Central memory CD8-positive, alpha-beta T cell (primary cell): Measurements from ENCODE around the gene UGDH.
"Not testable (repeated sequence)": the region's sequence is repeated elsewhere in the genome, so short reads cannot be mapped to it uniquely, and the experiment has no call there.

Source experiments
- ATAC-seq: fragments of 150-1000 bp; cut with Tn5 transposase; replicated peaks from 2 replicates; pipeline ENCODE4 v1.10.0; 2022; ENCODE audit warnings: mild to moderate bottlenecking, moderate FRiP score, moderate number of reproducible peaks; ENCODE audit not compliant: poor library complexity, severe bottlenecking; ENCODE audit errors: extremely low read depth
- DNase-seq, 2 donors: peaks; one replicate each; pipeline ENCODE4 v3.0.0; 2021; ENCODE audit warnings: low spot score in 2 of 2
- H3K27ac Mint-ChIP-seq: one replicate; pipeline ENCODE4 v1.8.0; 2022; ENCODE audit warnings: low read depth, mild to moderate bottlenecking, moderate library complexity, mixed read lengths
- H3K27me3 Mint-ChIP-seq: one replicate; pipeline ENCODE4 v1.8.0; 2022; ENCODE audit warnings: mixed read lengths
- H3K36me3 Mint-ChIP-seq: one replicate; pipeline ENCODE4 v1.8.0; 2022; ENCODE audit warnings: mild to moderate bottlenecking, moderate library complexity, mixed read lengths; ENCODE audit not compliant: insufficient read depth
- H3K4me1 Mint-ChIP-seq: one replicate; pipeline ENCODE4 v1.8.0; 2022; ENCODE audit warnings: mixed read lengths
- H3K4me3 Mint-ChIP-seq: one replicate; pipeline ENCODE4 v1.8.0; 2022; ENCODE audit warnings: mild to moderate bottlenecking, moderate library complexity, mixed read lengths
- H3K9me3 Mint-ChIP-seq: one replicate; pipeline ENCODE4 v1.8.0; 2022; ENCODE audit warnings: mixed read lengths

Gene UGDH

DNA sequence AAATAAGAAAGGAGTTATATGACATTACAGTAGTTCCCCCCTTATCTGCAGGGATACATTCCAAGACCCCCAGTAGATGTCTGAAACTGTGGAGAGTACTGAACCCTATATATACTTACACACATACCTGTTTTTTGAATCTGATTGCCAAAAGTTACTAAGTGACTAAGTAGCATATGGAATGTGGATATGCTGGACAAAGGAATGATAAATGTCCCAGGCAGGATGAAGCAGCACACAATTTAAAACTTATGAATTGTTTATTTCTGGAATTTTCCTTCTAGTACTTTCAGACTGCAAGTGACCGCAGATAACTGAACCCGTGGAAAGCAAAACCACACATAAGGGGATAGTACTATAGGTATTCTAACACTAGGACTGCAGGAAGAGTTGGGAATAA is 22.7 kb downstream of the UGDH start:
- peaks cover 54% of the 10 kb centered on the region for H3K36me3 Mint-ChIP-seq
- ATAC-seq, result no peak
- no peaks in the 10 kb centered on the region for H3K9me3 Mint-ChIP-seq
- H3K4me3 Mint-ChIP-seq, result no peak overlapping the region
- H3K27me3 Mint-ChIP-seq, result no peaks in the 10 kb centered on the region
- H3K4me1 Mint-ChIP-seq, result no peaks in the 10 kb centered on the region
- no peak for DNase-seq
- H3K27ac Mint-ChIP-seq, result no peak overlapping the region

GRCh38 chr4:39502664-39503035 is 24.6 kb downstream of the UGDH start:
- H3K4me1 Mint-ChIP-seq, H3K9me3 Mint-ChIP-seq, H3K4me3 Mint-ChIP-seq, H3K27ac Mint-ChIP-seq, H3K27me3 Mint-ChIP-seq, ATAC-seq, DNase-seq: not testable (repeated sequence)
- peaks cover 45% of the 10 kb centered on the region for H3K36me3 Mint-ChIP-seq

GRCh38 chr4:39502019-39502663 is 25.1 kb downstream of the UGDH start:
- Mint-ChIP-seq H3K4me3 (no peak overlapping the region), H3K9me3 (no peaks in the 10 kb centered on the region), H3K36me3 (peaks cover 42% of the 10 kb centered on the region), H3K27me3 (no peaks in the 10 kb centered on the region), H3K4me1 (no peaks in the 10 kb centered on the region), H3K27ac (no peak overlapping the region)
- ATAC-seq (no peak), DNase-seq (no peak)

DNA sequence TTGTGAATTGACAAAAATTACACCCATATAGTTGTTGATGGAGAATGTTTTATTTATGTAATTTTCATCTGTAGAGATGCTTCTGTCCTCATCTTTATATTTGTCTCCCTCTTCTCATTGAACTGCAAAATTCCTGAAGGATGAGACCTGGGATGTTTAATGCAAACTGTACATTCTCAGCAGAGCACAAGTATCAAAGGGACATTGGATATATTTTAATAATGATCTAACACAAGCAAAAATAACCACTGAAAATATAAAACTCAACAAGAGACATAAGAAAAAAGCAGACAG is 28.6 kb downstream of the UGDH start:
- Mint-ChIP-seq H3K4me1 (no peaks in the 10 kb centered on the region), H3K36me3 (peaks cover 24% of the 10 kb centered on the region), H3K9me3 (no peaks in the 10 kb centered on the region), H3K27ac (no peak overlapping the region), H3K27me3 (no peaks in the 10 kb centered on the region), H3K4me3 (no peak overlapping the region)
- no peak for ATAC-seq
- DNase-seq, result no peak

- Mint-ChIP-seq H3K36me3 (peaks cover 21% of the 10 kb centered on the region), H3K27me3 (no peaks in the 10 kb centered on the region), H3K4me1 (no peaks in the 10 kb centered on the region), H3K9me3 (no peaks in the 10 kb centered on the region), H3K4me3 (no peak overlapping the region), H3K27ac (no peak overlapping the region)
- DNase-seq (no peak), ATAC-seq (no peak)
Measured at GRCh38 chr4:39497909-39498726, 29.1 kb downstream of the UGDH start.

GRCh38 chr4:39495446-39496213 is 31.6 kb downstream of the UGDH start:
- no peaks in the 10 kb centered on the region for H3K9me3 Mint-ChIP-seq
- H3K36me3 Mint-ChIP-seq, result peaks cover 15% of the 10 kb centered on the region
- no peaks in the 10 kb centered on the region for H3K27me3 Mint-ChIP-seq
- ATAC-seq, result no peak
- H3K27ac Mint-ChIP-seq, result no peak overlapping the region
- no peaks in the 10 kb centered on the region for H3K4me1 Mint-ChIP-seq
- no peak overlapping the region for H3K4me3 Mint-ChIP-seq
- DNase-seq, result no peak

DNA sequence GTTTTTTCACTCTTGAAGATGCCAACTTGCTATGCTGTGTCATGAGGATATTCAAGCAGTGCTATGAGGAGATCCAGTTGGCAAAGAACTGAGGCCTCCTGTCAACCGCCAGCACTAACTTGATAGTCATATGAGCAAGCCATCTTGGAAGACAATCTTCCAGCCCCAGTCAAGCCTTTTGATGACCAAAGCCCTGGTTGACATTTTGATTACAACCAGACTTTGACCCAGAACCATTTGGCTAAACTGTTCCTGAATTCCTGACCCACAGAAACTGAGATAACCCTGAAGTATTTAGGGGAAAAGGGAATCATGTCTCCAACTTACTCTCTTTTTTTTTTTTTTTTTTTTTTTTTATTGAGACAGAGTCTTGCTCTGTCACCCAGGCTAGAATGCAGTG is 32.9 kb downstream of the UGDH start:
- Mint-ChIP-seq H3K27ac (no peak overlapping the region), H3K36me3 (peaks cover 6% of the 10 kb centered on the region), H3K27me3 (no peaks in the 10 kb centered on the region), H3K4me1 (no peaks in the 10 kb centered on the region), H3K9me3 (no peaks in the 10 kb centered on the region), H3K4me3 (no peak overlapping the region)
- no peak for ATAC-seq
- no peak for DNase-seq

- no peaks in the 10 kb centered on the region for H3K4me1 Mint-ChIP-seq
- H3K27ac Mint-ChIP-seq, result no peak overlapping the region
- H3K9me3 Mint-ChIP-seq, result no peaks in the 10 kb centered on the region
- DNase-seq, result no peak
- no peak overlapping the region for H3K4me3 Mint-ChIP-seq
- ATAC-seq, result no peak
- H3K36me3 Mint-ChIP-seq, result no peaks in the 10 kb centered on the region
- H3K27me3 Mint-ChIP-seq, result no peaks in the 10 kb centered on the region
Measured at GRCh38 chr4:39490322-39490721, 36.9 kb downstream of the UGDH start.

DNA sequence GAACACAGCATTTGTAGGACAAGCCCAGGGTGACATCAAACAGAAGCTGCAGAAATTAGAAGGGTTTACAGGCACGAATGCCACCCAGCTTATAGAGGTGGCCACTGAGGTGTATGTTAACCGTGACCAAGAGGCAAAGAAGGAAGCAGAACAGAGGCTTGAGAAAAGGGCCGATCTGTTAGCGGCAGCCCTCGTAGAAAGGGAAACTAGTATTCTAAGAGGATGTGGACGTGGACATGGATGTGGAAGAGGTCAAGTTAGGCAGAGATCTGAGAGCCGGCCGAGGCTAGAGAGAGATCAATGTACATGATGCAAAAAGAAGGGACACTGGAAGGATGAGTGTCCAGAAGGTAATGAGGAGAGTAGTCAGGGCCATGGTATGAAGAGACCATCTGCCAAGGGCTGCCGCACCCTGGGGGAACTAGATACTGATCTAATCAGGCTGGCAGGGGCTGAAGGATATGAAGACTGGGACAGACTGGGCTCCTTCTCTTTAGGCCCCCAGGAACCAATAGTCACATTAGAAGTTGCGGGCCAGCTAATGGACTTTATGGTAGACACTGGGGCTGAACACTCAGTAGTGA is 40.9 kb downstream of the UGDH start:
- Mint-ChIP-seq H3K4me3 (no peak overlapping the region), H3K9me3 (no peaks in the 10 kb centered on the region), H3K36me3 (no peaks in the 10 kb centered on the region), H3K27me3 (no peaks in the 10 kb centered on the region), H3K4me1 (no peaks in the 10 kb centered on the region), H3K27ac (no peak overlapping the region)
- ATAC-seq (no peak), DNase-seq (no peak)

- H3K4me3 Mint-ChIP-seq, result no peak overlapping the region
- no peak overlapping the region for H3K27ac Mint-ChIP-seq
- DNase-seq (no peak), ATAC-seq (no peak)
- H3K27me3 Mint-ChIP-seq, result no peaks in the 10 kb centered on the region
- no peaks in the 10 kb centered on the region for H3K36me3 Mint-ChIP-seq
- no peaks in the 10 kb centered on the region for H3K4me1 Mint-ChIP-seq
- H3K9me3 Mint-ChIP-seq, result no peaks in the 10 kb centered on the region
Measured at GRCh38 chr4:39484582-39485272, 42.5 kb downstream of the UGDH start.

GRCh38 chr4:39480902-39481695 is 46.1 kb downstream of the UGDH start:
- Mint-ChIP-seq H3K36me3 (peaks cover 2% of the 10 kb centered on the region), H3K27ac (no peak overlapping the region), H3K9me3 (no peaks in the 10 kb centered on the region), H3K27me3 (no peaks in the 10 kb centered on the region), H3K4me3 (no peak overlapping the region), H3K4me1 (no peaks in the 10 kb centered on the region)
- ATAC-seq (no peak), DNase-seq (no peak)

GRCh38 chr4:39480251-39480650 is 47.0 kb downstream of the UGDH start:
- Mint-ChIP-seq H3K4me3 (no peak overlapping the region), H3K27me3 (no peaks in the 10 kb centered on the region), H3K9me3 (no peaks in the 10 kb centered on the region), H3K36me3 (peaks cover 2% of the 10 kb centered on the region), H3K4me1 (no peaks in the 10 kb centered on the region), H3K27ac (no peak overlapping the region)
- DNase-seq (no peak), ATAC-seq (no peak)
